AG04449 (cell line): ENCODE results near the gene DLX4.
A peak's percentile ranks its signal among the peaks of the same experiment; 100 is the strongest.

Experiments
- CTCF ChIA-PET: fragments of 350-600 bp; formaldehyde crosslinking; extraction: SDS; loops from one replicate; lab custom pipeline; 2021; ENCODE audit warnings: antibody characterized with exemption; lab: Yijun Ruan, JAX
- POLR2A ChIA-PET: fragments of 400-600, 350-600 bp; formaldehyde crosslinking; extraction: SDS; loops from one replicate; lab custom pipeline; 2020; ENCODE audit warnings: antibody characterized with exemption, inconsistent platforms; lab: Yijun Ruan, JAX
- DNase-seq: peaks from one replicate; pipeline ENCODE4 v3.0.0-alpha.2; 2010; ENCODE audit warnings: low read depth, low spot score
- H3K4me3 ChIP-seq: 2 replicates; pipeline ENCODE4 v1.5.1; 2011; ENCODE audit warnings: low read depth, mild to moderate bottlenecking, control low read depth, low read length
- CTCF ChIP-seq: IDR thresholded peaks from one replicate; pipeline ENCODE4 v1.5.1; 2011; ENCODE audit warnings: mild to moderate bottlenecking, moderate library complexity, low read length, control low read depth, inconsistent platforms; ENCODE audit not compliant: insufficient read depth; ENCODE audit errors: missing control alignments

The DLX4 gene

DNA sequence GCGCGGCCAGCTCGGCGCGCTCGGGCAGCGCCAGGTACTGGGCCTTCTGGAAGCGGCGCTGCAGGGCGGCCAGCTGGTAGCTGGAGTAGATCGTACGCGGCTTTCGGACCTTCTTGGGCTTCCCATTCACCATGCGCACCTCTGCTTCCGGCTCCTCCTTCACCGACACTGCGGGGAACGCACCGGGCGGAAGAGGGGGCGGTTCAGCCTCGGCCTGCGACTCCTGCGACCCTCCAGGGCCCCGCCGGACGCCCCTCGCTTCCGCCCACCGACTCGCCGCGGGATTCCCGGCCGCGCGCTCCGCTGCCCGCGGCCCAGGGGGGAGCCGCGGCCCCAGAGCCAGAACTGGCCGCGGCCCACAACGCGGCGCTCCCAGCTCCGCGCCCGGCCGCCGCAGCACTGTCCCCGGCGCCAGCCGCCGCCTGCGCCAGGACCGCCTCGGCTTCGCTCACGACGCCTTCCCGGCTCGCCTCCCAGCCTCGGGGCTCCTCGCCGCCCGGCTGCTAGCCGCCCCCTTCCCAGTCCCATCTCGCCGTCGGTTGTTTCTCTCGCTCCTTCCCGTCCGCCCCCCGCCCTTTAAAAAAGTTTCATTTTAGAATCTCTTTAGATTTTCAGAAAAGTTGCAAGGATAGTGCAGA, 24.6 kb downstream of the DLX4 start:
- no peak for DNase-seq
- POLR2A ChIA-PET, result no interaction called here
- H3K4me3 ChIP-seq, result peak overlapping the region; percentile 23
- TF ChIP-seq CTCF, result no peak
- CTCF ChIA-PET, result interaction anchor here (1.3 to 12.0 kb wide), 5 partner anchors 12 to 426 kb away, joined by 3 to 753 read pairs (median 232); partner anchors contain the start of gene TAC4

DNA sequence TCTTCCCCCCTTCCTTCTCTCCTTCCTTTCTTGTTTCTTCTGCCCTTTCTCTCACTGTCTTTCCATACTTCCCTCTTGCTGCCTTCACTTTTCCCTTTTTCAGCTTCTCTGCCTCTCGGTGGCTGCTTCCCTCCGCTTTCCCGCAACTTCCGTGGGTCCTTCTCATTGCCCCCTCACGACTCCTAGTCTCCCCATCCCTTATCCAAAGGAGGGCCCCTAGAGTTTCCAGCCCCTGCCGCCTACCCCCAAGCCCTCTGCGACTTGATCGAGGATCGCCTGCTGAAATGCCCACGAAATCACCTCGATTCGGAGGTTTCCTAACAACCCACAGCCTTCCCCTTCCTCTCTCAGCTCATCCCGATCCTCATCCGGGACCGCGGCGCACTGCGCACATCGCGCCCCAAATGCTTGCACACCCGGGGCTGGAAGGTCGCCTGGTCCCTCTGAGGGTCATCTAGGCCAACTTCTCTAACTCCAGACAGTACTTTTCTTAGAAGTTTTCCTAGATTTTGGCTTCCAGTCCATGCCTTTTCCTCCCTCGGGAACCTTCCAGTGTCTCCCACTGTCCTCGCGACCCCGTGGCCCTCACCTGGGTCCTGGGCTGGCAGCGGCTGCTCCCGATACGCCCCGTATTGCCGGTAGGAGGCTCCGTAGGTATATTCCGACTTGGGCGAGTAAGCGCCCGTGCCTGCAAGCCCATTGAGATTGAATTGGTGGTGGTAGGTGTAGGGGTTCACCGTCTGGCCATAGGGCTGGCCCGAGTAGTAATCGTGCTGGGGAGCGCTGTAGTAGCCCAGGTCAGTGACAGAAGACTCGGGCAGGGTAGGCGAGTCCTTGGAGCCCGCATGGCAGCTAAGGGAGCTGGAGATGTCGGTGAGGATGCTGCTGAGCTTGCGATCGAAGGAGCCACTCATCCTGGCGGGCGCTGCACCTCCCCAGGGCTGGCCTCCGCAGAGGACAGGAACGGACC, 25.4 kb downstream of the DLX4 start:
- peak overlapping the region; percentile 23 for H3K4me3 ChIP-seq
- CTCF ChIA-PET, result interaction anchor here (0.7 to 12.0 kb wide), 14 partner anchors 10 to 427 kb away, joined by 3 to 753 read pairs (median 26); partner anchors contain the start of genes SLC35B1 and TAC4
- no peak for TF ChIP-seq CTCF
- DNase-seq, result no peak
- POLR2A ChIA-PET, result no interaction called here

DNA sequence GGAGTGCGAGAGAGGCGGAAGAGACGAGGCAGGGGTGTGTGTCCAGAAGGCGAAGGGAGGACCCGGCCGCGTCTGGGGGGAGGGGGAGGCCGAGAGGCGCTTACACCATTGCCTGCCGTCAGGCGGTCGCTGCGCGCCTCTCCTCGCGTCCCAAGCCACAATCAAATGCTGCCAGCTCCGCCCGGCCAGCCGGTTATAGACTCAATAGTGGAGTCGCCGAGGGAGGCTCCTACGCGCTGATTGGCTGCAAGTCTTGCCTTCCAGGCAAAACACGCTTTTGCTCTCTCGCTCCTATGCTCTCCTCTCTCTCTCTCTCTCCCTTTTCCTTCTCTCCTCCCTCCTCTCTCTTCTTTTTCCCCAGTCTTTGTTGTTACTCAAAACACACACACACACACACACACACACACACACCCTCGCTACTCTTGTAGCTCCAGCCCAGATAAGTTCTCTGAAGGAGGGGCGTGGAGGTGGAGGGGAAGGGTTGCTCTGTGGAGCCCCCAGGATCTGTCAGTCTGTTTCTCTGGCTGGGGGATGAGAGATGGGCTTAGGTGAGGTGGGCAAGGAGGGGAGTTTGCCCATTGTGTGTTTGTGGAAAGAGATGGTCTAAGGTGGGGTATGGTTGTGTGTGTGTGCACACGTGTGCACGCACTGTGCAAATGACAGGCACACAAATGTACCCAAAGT, 26.2 kb downstream of the DLX4 start, which contains the start of gene DLX3:
Gene DLX3, minus strand, starts transcription at position 170 of the 684 bp plus-strand sequence. CDS start 226 bp downstream, outside the sequence.
- peak; percentile 12 for DNase-seq

GRCh38 chr17:49996121-49996494, 27.1 kb downstream of the DLX4 start:
- no peak for TF ChIP-seq CTCF
- no peak overlapping the region for H3K4me3 ChIP-seq
- no peak for DNase-seq
- ChIA-PET CTCF (interaction anchor here (0.6 to 12.0 kb wide), 61 partner anchors 10 to 462 kb away, joined by 3 to 753 read pairs (median 14); partner anchors contain the start of genes PDK2, SLC35B1 and TAC4), POLR2A (no interaction called here)

More for the DNA sequence above, 26.2 kb downstream of the DLX4 start, which contains the start of gene DLX3:
- peak within 1 kb of the TSS; percentile 15 for H3K4me3 ChIP-seq
- POLR2A ChIA-PET, result no interaction called here
- TF ChIP-seq CTCF, result no peak
- CTCF ChIA-PET, result interaction anchor here (0.7 to 12.0 kb wide), 24 partner anchors 9 to 437 kb away, joined by 3 to 753 read pairs (median 28); partner anchors contain the start of genes SLC35B1 and TAC4

DNA sequence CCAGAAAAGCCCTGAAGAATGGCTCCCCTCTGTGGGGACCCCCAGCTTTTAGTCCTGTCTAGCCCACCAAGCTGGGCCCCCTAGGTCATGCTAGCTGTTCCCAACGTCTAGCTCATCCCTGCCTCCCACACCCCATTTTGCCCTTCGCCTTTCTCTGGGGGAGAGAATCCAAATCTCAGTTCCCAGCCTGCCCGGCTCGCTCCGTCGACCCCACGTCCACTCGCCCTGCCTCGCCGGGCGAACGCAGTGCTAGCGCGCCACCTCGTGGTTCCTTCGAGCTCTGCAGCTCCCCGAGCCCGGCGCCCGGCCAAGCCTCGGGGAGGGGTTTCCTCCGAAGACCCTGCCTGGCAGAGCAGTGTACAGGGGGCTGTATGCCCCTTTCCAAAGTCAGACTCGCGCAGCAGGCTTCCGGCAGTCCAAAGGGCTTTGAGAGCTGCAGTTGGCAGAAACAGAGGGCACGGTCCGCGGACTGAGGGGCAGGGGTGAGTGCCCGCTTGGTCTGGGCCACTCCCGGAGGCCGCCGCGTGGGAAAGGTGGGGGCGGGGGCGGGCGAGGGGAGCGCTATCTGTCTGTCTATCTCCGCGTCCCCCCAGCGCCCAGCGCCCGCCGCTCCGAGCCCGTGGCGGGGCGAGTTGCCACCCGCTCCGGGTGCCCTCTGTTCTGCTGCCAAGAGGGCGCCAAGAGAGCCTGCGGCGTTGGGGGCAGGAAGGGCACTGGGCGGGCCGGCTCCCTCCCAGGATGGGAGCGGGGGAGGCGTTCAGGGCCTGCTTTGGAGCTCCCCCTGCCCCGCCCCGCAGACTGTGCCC, 27.7 kb downstream of the DLX4 start:
- ChIA-PET CTCF (interaction anchor here (0.6 to 12.0 kb wide), 80 partner anchors 10 to 587 kb away, joined by 3 to 753 read pairs (median 10); partner anchors contain the start of genes PDK2, SLC35B1 and TAC4), POLR2A (no interaction called here)
- TF ChIP-seq CTCF, result peak; percentile 98
- DNase-seq, result no peak
- peak overlapping the region; percentile 54 for H3K4me3 ChIP-seq
